ENCODE measurements around the gene SERTM2. TPM values are rescaled to one million over a fixed set of nuclear protein-coding genes. Genes with fewer than 3 reads are reported as not detected.

SERTM2 gene
- polyA plus RNA-seq, 1 experiment, result not detected

DNA sequence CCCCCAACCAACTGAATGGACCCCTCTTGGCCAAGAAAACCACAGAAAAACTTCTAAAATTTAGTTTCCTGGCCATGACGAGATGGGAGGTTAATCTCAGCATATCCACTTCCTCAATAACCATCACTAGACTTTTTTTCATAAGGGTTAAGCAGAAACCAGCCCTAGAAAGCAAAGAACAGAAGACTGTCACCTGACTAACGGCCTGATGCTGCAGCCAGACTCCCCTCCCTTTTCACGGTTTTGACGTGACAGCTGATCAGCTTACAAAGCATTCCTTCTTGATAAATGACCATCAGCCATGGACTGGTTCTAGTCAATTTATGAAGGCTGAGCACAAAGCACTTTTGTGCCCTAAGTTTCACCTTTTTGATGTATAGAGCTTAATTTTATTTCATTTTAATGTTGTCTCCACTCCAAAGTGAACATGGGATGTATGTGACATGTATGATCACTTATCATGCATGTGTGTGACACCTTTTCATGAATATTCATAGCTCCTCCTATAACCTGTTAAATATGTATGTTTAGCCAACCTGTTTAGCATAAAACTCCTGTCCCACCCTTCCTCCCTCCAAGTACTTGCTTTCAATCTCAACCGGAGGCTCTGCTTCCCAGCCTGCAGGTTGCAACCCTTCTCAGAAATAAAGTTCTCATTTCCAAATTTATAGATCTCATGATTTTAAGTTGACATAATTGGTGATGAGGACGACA, 56.3 kb downstream of the SERTM2 start:
- Histone ChIP-seq H3K27me3 (ENCODE audit: control insufficient read depth, insufficient read depth, low read length) (no peaks in the 10 kb centered on the region), H3K36me3 (ENCODE audit: control insufficient read depth, insufficient read depth, low read length) (no peaks in the 10 kb centered on the region), H3K4me3 (ENCODE audit: low read depth, low read length) (no peak overlapping the region)
- CTCF ChIA-PET, result no interaction called here
- POLR2A ChIA-PET, result no interaction called here
- no peak for DNase-seq (ENCODE audit: low read depth)
- TF ChIP-seq, protein P1, sequence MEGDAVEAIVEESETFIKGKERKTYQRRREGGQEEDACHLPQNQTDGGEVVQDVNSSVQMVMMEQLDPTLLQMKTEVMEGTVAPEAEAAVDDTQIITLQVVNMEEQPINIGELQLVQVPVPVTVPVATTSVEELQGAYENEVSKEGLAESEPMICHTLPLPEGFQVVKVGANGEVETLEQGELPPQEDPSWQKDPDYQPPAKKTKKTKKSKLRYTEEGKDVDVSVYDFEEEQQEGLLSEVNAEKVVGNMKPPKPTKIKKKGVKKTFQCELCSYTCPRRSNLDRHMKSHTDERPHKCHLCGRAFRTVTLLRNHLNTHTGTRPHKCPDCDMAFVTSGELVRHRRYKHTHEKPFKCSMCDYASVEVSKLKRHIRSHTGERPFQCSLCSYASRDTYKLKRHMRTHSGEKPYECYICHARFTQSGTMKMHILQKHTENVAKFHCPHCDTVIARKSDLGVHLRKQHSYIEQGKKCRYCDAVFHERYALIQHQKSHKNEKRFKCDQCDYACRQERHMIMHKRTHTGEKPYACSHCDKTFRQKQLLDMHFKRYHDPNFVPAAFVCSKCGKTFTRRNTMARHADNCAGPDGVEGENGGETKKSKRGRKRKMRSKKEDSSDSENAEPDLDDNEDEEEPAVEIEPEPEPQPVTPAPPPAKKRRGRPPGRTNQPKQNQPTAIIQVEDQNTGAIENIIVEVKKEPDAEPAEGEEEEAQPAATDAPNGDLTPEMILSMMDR (IDR thresholded peaks at IDR 0.05; ENCODE audit: insufficient read depth, low read depth, low read length), result no peak

DNA sequence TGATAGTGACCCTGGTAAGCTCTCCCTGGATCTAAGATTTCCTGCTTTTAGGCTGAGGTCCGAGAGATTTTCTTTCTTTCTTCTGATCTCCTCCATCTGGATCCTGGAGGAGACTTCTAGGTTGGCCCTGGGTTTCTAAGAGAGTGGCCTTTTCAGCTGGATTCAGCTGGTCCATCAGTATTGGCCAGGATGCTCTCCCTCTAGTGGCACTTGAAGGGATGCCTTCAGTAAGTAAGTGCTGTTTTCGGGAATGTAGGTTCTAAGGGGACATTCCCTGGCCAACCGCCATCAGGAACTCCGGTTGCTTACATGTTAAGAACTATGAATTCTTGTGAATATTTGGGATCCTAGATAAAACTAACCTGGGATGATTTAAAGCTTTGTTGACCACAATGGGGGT, 56.9 kb downstream of the SERTM2 start:
- TF ChIP-seq, protein P1 (IDR thresholded peaks at IDR 0.05; ENCODE audit: insufficient read depth, low read depth, low read length), result no peak
- no peaks in the 10 kb centered on the region for H3K36me3 ChIP-seq (ENCODE audit: control insufficient read depth, insufficient read depth, low read length)
- ChIA-PET POLR2A (no interaction called here), CTCF (no interaction called here)
- H3K4me3 ChIP-seq (ENCODE audit: low read depth, low read length), result no peak overlapping the region
- H3K27me3 ChIP-seq (ENCODE audit: control insufficient read depth, insufficient read depth, low read length), result no peaks in the 10 kb centered on the region
- no peak for DNase-seq (ENCODE audit: low read depth)

DNA sequence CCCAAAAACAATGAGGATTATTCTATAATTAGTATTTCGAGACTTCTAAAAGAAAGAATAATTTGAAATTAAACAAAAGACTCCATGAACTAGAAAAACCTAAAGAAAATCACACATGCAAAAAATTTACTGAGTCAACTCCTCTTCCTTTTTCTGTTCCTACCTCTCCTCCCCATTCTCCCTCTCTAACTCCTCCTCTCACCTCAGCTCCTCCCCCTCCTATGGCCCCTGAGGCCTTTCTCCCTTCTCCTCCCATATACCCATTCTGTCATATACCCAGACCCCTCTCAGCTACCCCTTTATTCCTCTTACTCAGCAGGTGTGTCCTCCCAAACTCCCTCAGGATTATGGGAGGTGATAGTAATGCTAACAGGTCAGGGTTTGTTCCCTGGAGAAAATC, 57.4 kb downstream of the SERTM2 start:
- H3K4me3 ChIP-seq (ENCODE audit: low read depth, low read length), result no peak overlapping the region
- POLR2A ChIA-PET, result no interaction called here
- CTCF ChIA-PET, result no interaction called here
- TF ChIP-seq, protein P1 (IDR thresholded peaks at IDR 0.05; ENCODE audit: insufficient read depth, low read depth, low read length), result no peak
- H3K27me3 ChIP-seq (ENCODE audit: control insufficient read depth, insufficient read depth, low read length), result no peaks in the 10 kb centered on the region
- no peak for DNase-seq (ENCODE audit: low read depth)
- H3K36me3 ChIP-seq (ENCODE audit: control insufficient read depth, insufficient read depth, low read length), result no peaks in the 10 kb centered on the region

Other genes with a start within 250 kb of the SERTM2 start
- 0.01 TPM in 1 of 2 replicates, not detected in the other for gene CAPN6, start 241.2 kb upstream of the SERTM2 start, polyA plus RNA-seq (2011; rRNA removed)
- not detected in 2 replicates for gene DCX, start 99.5 kb upstream of the SERTM2 start, polyA plus RNA-seq (2011; rRNA removed)
- 52.2 and 79.9 TPM in 2 replicates for gene ALG13, start 169.5 kb downstream of the SERTM2 start, polyA plus RNA-seq (2011; rRNA removed)